ENCODE results near the gene ZBTB20.
"Not testable (repeated sequence)": the region's sequence is repeated elsewhere in the genome, so short reads cannot be mapped to it uniquely, and the experiment has no call there.

Gene ZBTB20

GRCh38 chr3:114823061-114823460 is 324.0 kb downstream of the ZBTB20 start:
- Histone ChIP-seq H3K9me2 (replicated peaks; ENCODE audit: control insufficient read depth, low read length) (no peaks in the 10 kb centered on the region), H3K79me2 (ENCODE audit: control insufficient read depth, low read length) (no peaks in the 10 kb centered on the region), H4K20me1 (ENCODE audit: control insufficient read depth, insufficient read depth, low read depth, low read length) (no peaks in the 10 kb centered on the region), H3F3A (ENCODE audit: control insufficient read depth, insufficient read depth) (no peaks in the 10 kb centered on the region), H3K4me1 (ENCODE audit: control insufficient read depth, low read length) (no peaks in the 10 kb centered on the region), H3K4me2 (ENCODE audit: low read length) (no peak overlapping the region), H3K9me3 (ENCODE audit: control insufficient read depth, insufficient read depth, low read length) (no peaks in the 10 kb centered on the region), H3K27me3 (ENCODE audit: control insufficient read depth, low read length) (no peaks in the 10 kb centered on the region), H3K27ac (ENCODE audit: low read depth, low read length) (no peak overlapping the region), H3K36me3 (ENCODE audit: control insufficient read depth, low read length) (no peaks in the 10 kb centered on the region), H3K4me3 (ENCODE audit: low read length) (no peak overlapping the region)
- no peak for TF ChIP-seq CTCF (IDR thresholded peaks at IDR 0.05; ENCODE audit: low read depth, low read length, poor library complexity, severe bottlenecking)
- TF ChIP-seq EZH2phosphoT487 (IDR thresholded peaks at IDR 0.05; ENCODE audit: borderline replicate concordance, low read length) = no peak

GRCh38 chr3:114816052-114816451 is 331.0 kb downstream of the ZBTB20 start:
- Histone ChIP-seq H3K79me2 (ENCODE audit: control insufficient read depth, low read length) (no peaks in the 10 kb centered on the region), H4K20me1 (ENCODE audit: control insufficient read depth, insufficient read depth, low read depth, low read length) (no peaks in the 10 kb centered on the region), H3K27me3 (ENCODE audit: control insufficient read depth, low read length) (no peaks in the 10 kb centered on the region), H3K4me2 (ENCODE audit: low read length) (no peak overlapping the region), H3K9me3 (ENCODE audit: control insufficient read depth, insufficient read depth, low read length) (no peaks in the 10 kb centered on the region), H3K9me2 (replicated peaks; ENCODE audit: control insufficient read depth, low read length) (no peaks in the 10 kb centered on the region), H3K36me3 (ENCODE audit: control insufficient read depth, low read length) (no peaks in the 10 kb centered on the region), H3K4me3 (ENCODE audit: low read length) (no peak overlapping the region), H3K4me1 (ENCODE audit: control insufficient read depth, low read length) (peaks cover 5% of the 10 kb centered on the region), H3K27ac (ENCODE audit: low read depth, low read length) (no peak overlapping the region), H3F3A (ENCODE audit: control insufficient read depth, insufficient read depth) (no peaks in the 10 kb centered on the region)
- no peak for TF ChIP-seq CTCF (IDR thresholded peaks at IDR 0.05; ENCODE audit: low read depth, low read length, poor library complexity, severe bottlenecking)
- no peak for TF ChIP-seq EZH2phosphoT487 (IDR thresholded peaks at IDR 0.05; ENCODE audit: borderline replicate concordance, low read length)

- not testable (repeated sequence) for H3K9me3 ChIP-seq (ENCODE audit: control insufficient read depth, insufficient read depth, low read length); H3K27ac ChIP-seq (ENCODE audit: low read depth, low read length); H3K4me1 ChIP-seq (ENCODE audit: control insufficient read depth, low read length); H3K4me3 ChIP-seq (ENCODE audit: low read length); H3K79me2 ChIP-seq (ENCODE audit: control insufficient read depth, low read length); H3K36me3 ChIP-seq (ENCODE audit: control insufficient read depth, low read length); H3K4me2 ChIP-seq (ENCODE audit: low read length); H3K9me2 ChIP-seq (replicated peaks; ENCODE audit: control insufficient read depth, low read length); H4K20me1 ChIP-seq (ENCODE audit: control insufficient read depth, insufficient read depth, low read depth, low read length); H3F3A ChIP-seq (ENCODE audit: control insufficient read depth, insufficient read depth); H3K27me3 ChIP-seq (ENCODE audit: control insufficient read depth, low read length)
Observed at GRCh38 chr3:114812541-114813238, 334.4 kb downstream of the ZBTB20 start.

GRCh38 chr3:114809668-114810413 is 337.2 kb downstream of the ZBTB20 start:
- H3K4me3 ChIP-seq (ENCODE audit: low read length) = no peak overlapping the region
- H3K36me3 ChIP-seq (ENCODE audit: control insufficient read depth, low read length) = no peaks in the 10 kb centered on the region
- no peaks in the 10 kb centered on the region for H3K9me2 ChIP-seq (replicated peaks; ENCODE audit: control insufficient read depth, low read length)
- H3K9me3 ChIP-seq (ENCODE audit: control insufficient read depth, insufficient read depth, low read length) = no peaks in the 10 kb centered on the region
- H3K4me1 ChIP-seq (ENCODE audit: control insufficient read depth, low read length) = no peaks in the 10 kb centered on the region
- H3K79me2 ChIP-seq (ENCODE audit: control insufficient read depth, low read length) = no peaks in the 10 kb centered on the region
- H3K4me2 ChIP-seq (ENCODE audit: low read length) = no peak overlapping the region
- TF ChIP-seq CTCF (IDR thresholded peaks at IDR 0.05; ENCODE audit: low read depth, low read length, poor library complexity, severe bottlenecking) = no peak
- no peak for TF ChIP-seq EZH2phosphoT487 (IDR thresholded peaks at IDR 0.05; ENCODE audit: borderline replicate concordance, low read length)
- no peak overlapping the region for H3K27ac ChIP-seq (ENCODE audit: low read depth, low read length)
- no peaks in the 10 kb centered on the region for H3F3A ChIP-seq (ENCODE audit: control insufficient read depth, insufficient read depth)
- H3K27me3 ChIP-seq (ENCODE audit: control insufficient read depth, low read length) = no peaks in the 10 kb centered on the region
- no peaks in the 10 kb centered on the region for H4K20me1 ChIP-seq (ENCODE audit: control insufficient read depth, insufficient read depth, low read depth, low read length)
